GM21717 (cell line): Measurements from ENCODE around the gene TMEM187.

Experiments
- ATAC-seq: cut with Tn5 transposase; IDR thresholded peaks from one replicate; pipeline ENCODE4 v1.9.1; 2021; ENCODE audit warnings: mild to moderate bottlenecking, moderate library complexity; ENCODE audit not compliant: unreplicated experiment

Gene TMEM187

GRCh38 chrX:154018518-154019060 lies 46.0 kb downstream of the TMEM187 start:
- ATAC-seq = no peak

GRCh38 chrX:154019061-154019621 lies 46.6 kb downstream of the TMEM187 start:
- no peak for ATAC-seq

- peak; percentile 41 for ATAC-seq
These were observed 47.3 kb downstream of the TMEM187 start, which contains the start of gene IRAK1 for GRCh38 chrX:154019633-154020528. Gene IRAK1 (minus strand): TSS chrX:154019902. CDS start chrX:154019812, 90 bp downstream.

GRCh38 chrX:154020536-154021115 lies 48.1 kb downstream of the TMEM187 start:
- ATAC-seq = no peak

GRCh38 chrX:154021131-154021611 lies 48.6 kb downstream of the TMEM187 start:
- no peak for ATAC-seq

DNA sequence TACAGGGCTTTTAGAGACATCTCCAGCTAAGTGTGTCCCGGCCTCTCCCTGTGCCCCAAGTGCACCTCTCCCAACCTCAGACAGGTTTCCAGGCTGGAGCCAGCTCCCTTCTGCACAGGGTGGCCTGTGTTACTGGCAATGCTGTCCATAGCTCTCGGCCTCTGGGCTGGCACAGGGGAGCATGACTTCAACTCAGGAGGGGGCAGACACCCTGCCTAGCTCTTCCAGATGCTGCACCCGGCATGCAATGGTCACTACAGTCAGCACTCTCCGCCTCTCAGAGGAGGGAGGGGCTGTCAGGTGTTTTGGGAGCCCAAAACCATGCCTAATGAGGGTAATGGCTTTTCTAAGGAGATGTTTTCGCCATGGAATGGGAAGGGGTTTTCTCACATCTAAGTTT lies 49.6 kb downstream of the TMEM187 start:
- ATAC-seq = no peak

DNA sequence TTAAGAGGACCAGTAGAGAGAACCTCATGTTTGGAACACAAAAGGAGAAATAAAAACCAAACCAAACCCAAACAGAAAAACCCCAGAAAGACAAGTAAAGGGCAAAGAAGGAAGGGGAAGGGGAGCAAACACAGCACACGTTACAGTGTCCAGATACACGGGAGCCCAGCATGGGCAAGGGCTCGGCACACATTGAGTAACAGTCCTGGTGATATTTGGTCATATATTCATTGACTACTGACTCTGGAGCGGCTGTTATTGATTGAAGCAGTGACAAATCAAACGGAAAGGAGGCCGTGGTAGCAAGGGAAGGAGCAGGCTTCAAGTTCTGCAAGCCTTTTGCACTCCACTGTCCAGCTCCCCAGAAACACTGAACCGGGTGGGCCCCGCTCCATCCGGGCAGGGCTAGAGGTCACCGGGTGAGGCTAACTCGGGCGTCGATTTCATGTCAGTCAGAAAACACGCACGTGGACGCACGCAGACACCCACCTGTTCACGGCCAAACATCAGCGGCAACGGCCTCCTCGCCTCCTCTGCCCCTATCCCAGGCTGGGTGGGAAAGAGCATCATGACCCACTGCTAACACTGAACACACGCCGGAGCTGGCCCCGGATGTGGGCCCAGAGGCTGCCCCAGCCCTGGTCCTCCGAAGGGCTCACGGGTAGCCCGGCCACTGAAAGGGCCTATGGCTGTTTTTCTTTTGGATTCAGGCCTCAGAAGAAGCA lies 50.9 kb downstream of the TMEM187 start:
- no peak for ATAC-seq

GRCh38 chrX:154024271-154024670 lies 51.7 kb downstream of the TMEM187 start:
- ATAC-seq = no peak

GRCh38 chrX:154025230-154025629 lies 52.7 kb downstream of the TMEM187 start:
- no peak for ATAC-seq

GRCh38 chrX:154026136-154027021 lies 53.8 kb downstream of the TMEM187 start:
- no peak for ATAC-seq

- no peak for ATAC-seq
These were observed 54.5 kb downstream of the TMEM187 start for GRCh38 chrX:154027022-154027402.

GRCh38 chrX:154027986-154028385 lies 55.4 kb downstream of the TMEM187 start:
- no peak for ATAC-seq

- no peak for ATAC-seq
These were observed 56.1 kb downstream of the TMEM187 start for GRCh38 chrX:154028502-154029184.

DNA sequence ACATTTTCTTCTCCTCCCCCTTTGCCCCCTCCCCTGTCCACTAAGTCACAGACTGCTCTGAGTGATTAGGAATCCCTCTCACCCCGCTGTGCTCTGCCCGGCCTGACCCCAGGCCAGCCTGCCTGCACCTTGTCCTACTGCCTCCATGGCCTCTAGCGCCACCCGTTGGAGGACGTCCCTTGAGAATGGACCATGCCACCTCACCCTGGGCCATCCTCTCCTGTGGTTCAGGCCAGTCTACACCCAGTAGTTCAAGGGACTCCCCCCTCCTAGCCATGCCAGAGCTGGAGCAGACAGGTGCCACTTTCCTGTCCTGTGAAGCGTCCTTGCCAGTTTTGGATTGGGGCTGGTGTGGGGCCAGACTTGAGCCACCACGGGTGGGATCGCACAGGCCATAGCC lies 56.9 kb downstream of the TMEM187 start:
- no peak for ATAC-seq

DNA sequence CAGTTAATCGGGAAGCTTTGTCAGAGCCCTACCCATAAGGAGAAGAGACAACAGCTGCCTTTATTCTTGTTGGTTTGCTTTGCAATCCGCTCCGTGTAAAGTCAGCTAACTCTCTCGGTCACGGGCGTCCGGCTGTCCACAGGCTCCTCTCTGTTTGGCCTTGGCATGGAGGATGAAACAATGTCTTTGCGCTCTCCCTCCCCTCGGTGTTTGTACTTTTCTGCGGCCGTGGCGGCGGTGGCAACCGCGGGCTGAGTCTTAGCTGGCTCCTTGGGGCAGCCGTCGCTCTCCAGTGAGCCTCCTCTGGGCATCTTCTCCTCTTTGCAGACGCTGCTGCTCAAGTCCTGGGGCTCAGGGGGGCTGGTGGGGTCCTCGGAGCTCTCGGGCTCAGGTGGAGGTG lies 57.7 kb downstream of the TMEM187 start:
- no peak for ATAC-seq

- ATAC-seq = no peak
These were observed 58.3 kb downstream of the TMEM187 start for GRCh38 chrX:154030715-154031305.

DNA sequence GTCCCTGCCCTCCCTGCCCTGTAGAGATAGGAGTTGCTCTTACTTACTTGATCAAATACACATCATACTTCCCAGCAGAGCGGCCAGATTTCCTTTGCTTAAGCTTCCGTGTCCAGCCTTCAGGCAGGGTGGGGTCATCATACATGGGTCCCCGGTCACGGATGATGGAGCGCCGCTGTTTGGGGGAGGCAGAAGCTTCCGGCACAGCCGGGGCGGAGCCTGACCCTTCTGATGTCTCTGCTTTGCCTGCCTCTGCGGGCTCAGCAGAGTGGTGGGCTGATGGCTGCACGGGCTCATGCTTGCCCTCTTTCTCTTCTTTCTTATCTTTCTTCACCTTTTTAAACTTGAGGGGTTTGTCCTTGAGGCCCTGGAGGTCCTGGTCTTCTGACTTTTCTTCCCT lies 59.6 kb downstream of the TMEM187 start:
- no peak for ATAC-seq

GRCh38 chrX:154032653-154033052 lies 60.1 kb downstream of the TMEM187 start:
- ATAC-seq = no peak
